BLaER1 treated with 17β-estradiol and CSF1 and Interleukin-3, amounts not matched to agents 10 nM and 100 nM (cell line): ENCODE data around the gene GSTT4.

ENCODE experiments used
- H3K27ac ChIP-seq, 11 experiments: shearing (Covaris generic); formaldehyde crosslinking; 2 replicates each; pipeline ENCODE4 v1.8.1; 2022
- H3K27me3 ChIP-seq, 11 experiments: shearing (Covaris generic); formaldehyde crosslinking; 2 replicates each; pipeline ENCODE4 v1.8.1; 2022
- H3K36me3 ChIP-seq, 11 experiments: shearing (Covaris generic); formaldehyde crosslinking; 2 replicates each; pipeline ENCODE4 v1.8.1; 2022
- H3K4me1 ChIP-seq, 10 experiments: shearing (Covaris generic); formaldehyde crosslinking; 2 replicates each; pipeline ENCODE4 v1.8.1; 2022
- H3K4me2 ChIP-seq, 11 experiments: shearing (Covaris generic); formaldehyde crosslinking; 2 replicates each; pipeline ENCODE4 v1.8.1; 2022
- H3K4me3 ChIP-seq, 10 experiments: shearing (Covaris generic); formaldehyde crosslinking; 2 replicates each; pipeline ENCODE4 v1.8.1; 2022
- H3K9ac ChIP-seq, 11 experiments: shearing (Covaris generic); formaldehyde crosslinking; 2 replicates each; pipeline ENCODE4 v1.8.1; 2022
- H3K9me3 ChIP-seq, 11 experiments: shearing (Covaris generic); formaldehyde crosslinking; replicated peaks in 1 of 11; 2 replicates each; pipeline ENCODE4 v1.8.1; 2022
- H4K20me1 ChIP-seq, 11 experiments: shearing (Covaris generic); formaldehyde crosslinking; 2 replicates each; pipeline ENCODE4 v1.8.1; 2022
- Cebpa-rat ChIP-seq, 11 experiments: shearing (Covaris generic); IDR thresholded peaks; 2 replicates each; pipeline ENCODE4 v1.8.1; 2022

Gene GSTT4

GRCh38 chr22:24021304-24021703, 16.1 kb upstream of the GSTT4 start:
- no peak for TF ChIP-seq Cebpa-rat (IDR thresholded peaks at IDR 0.05)
- Histone ChIP-seq H3K4me1 (no peaks in the 10 kb centered on the region), H3K36me3 (peaks cover 15 to 42% (median 30%) of the 10 kb centered on the region in 11 experiments; a peak in 21 of 22 replicates), H3K4me2 (no peak overlapping the region), H3K4me3 (no peak overlapping the region), H4K20me1 (peaks cover 0 to 33% (median 0%) of the 10 kb centered on the region in 11 experiments; a peak in 9 of 22 replicates), H3K9me3 (peaks cover under 1 to 13% (median 4%) of the 10 kb centered on the region in 11 experiments; a peak in 11 of 22 replicates), H3K27ac (no peak overlapping the region), H3K27me3 (no peaks in the 10 kb centered on the region), H3K9ac (no peak overlapping the region)

GRCh38 chr22:24016156-24016555, 10.9 kb upstream of the GSTT4 start:
- Histone ChIP-seq H3K9me3 (peaks cover 0 to 14% (median 10%) of the 10 kb centered on the region in 11 experiments; a peak in 15 of 22 replicates), H3K4me3 (no peak overlapping the region), H3K27me3 (no peaks in the 10 kb centered on the region), H3K27ac (no peak overlapping the region), H3K4me2 (no peak overlapping the region), H3K4me1 (peaks cover 11 to 25% (median 19%) of the 10 kb centered on the region in 10 experiments), H3K9ac (no peak overlapping the region), H3K36me3 (peaks cover 5 to 43% (median 25%) of the 10 kb centered on the region in 11 experiments; a peak in 21 of 22 replicates), H4K20me1 (peaks cover 0 to 21% (median 5%) of the 10 kb centered on the region in 11 experiments; a peak in 9 of 22 replicates)
- no peak for TF ChIP-seq Cebpa-rat (IDR thresholded peaks at IDR 0.05)

GRCh38 chr22:24011735-24012068, 6.4 kb upstream of the GSTT4 start:
- Histone ChIP-seq H3K4me3 (peak overlapping the region; percentile 83 to 100 (median 93)), H3K27me3 (no peaks in the 10 kb centered on the region), H3K9ac (peak overlapping the region; percentile 80 to 94 (median 83)), H3K9me3 (peaks cover 0 to 20% (median 18%) of the 10 kb centered on the region in 11 experiments; a peak in 16 of 22 replicates), H3K4me1 (peaks cover 16 to 29% (median 23%) of the 10 kb centered on the region in 10 experiments), H3K27ac (peak overlapping the region; percentile 73 to 88 (median 78)), H3K36me3 (peaks cover 0 to 25% (median 11%) of the 10 kb centered on the region in 11 experiments; a peak in 16 of 22 replicates), H3K4me2 (peak overlapping the region; percentile 86 to 96 (median 92)), H4K20me1 (peaks cover 0 to 18% (median 0%) of the 10 kb centered on the region in 11 experiments; a peak in 5 of 22 replicates)
- no peak for TF ChIP-seq Cebpa-rat (IDR thresholded peaks at IDR 0.05)

- H3K4me1 ChIP-seq = peaks cover 25 to 40% (median 32%) of the 10 kb centered on the region in 10 experiments
- H3K36me3 ChIP-seq = peaks cover 0 to 12% (median 0%) of the 10 kb centered on the region in 11 experiments; a peak in 1 of 22 replicates
- no peak overlapping the region for H3K4me2 ChIP-seq
- no peak overlapping the region for H3K27ac ChIP-seq
- H3K4me3 ChIP-seq = no peak overlapping the region
- H3K9ac ChIP-seq = no peak overlapping the region
- no peaks in the 10 kb centered on the region for H3K27me3 ChIP-seq
- H4K20me1 ChIP-seq = peaks cover 0 to 18% (median 0%) of the 10 kb centered on the region in 11 experiments; a peak in 4 of 22 replicates
- TF ChIP-seq Cebpa-rat (IDR thresholded peaks at IDR 0.05) = no peak
- H3K9me3 ChIP-seq = peaks cover 0 to 9% (median 7%) of the 10 kb centered on the region in 11 experiments; a peak in 7 of 22 replicates
Observed at GRCh38 chr22:24010018-24010391, 4.8 kb upstream of the GSTT4 start.

- H3K4me2 ChIP-seq = no peak overlapping the region
- peaks cover 28 to 46% (median 38%) of the 10 kb centered on the region in 10 experiments for H3K4me1 ChIP-seq
- peaks cover 0 to 18% (median 0%) of the 10 kb centered on the region in 11 experiments; a peak in 4 of 22 replicates for H4K20me1 ChIP-seq
- H3K9ac ChIP-seq = no peak overlapping the region
- no peak overlapping the region for H3K4me3 ChIP-seq
- no peak overlapping the region for H3K27ac ChIP-seq
- H3K27me3 ChIP-seq = no peaks in the 10 kb centered on the region
- peaks cover 0 to 9% (median 7%) of the 10 kb centered on the region in 11 experiments; a peak in 7 of 22 replicates for H3K9me3 ChIP-seq
- no peak for TF ChIP-seq Cebpa-rat (IDR thresholded peaks at IDR 0.05)
- H3K36me3 ChIP-seq = peaks cover 0 to 10% (median 0%) of the 10 kb centered on the region in 11 experiments; a peak in 1 of 22 replicates
Observed at GRCh38 chr22:24009227-24010017, 4.2 kb upstream of the GSTT4 start.

- 0 out of 22 replicates have a peak, but pooled peaks cover 0 to 2% (median 0%) of the 10 kb centered on the region in 11 experiments for H3K36me3 ChIP-seq
- peaks cover 0 to 18% (median 0%) of the 10 kb centered on the region in 11 experiments; a peak in 4 of 22 replicates for H4K20me1 ChIP-seq
- no peak overlapping the region for H3K4me2 ChIP-seq
- no peak for TF ChIP-seq Cebpa-rat (IDR thresholded peaks at IDR 0.05)
- no peaks in the 10 kb centered on the region for H3K27me3 ChIP-seq
- H3K9me3 ChIP-seq = peaks cover 0 to 9% (median 7%) of the 10 kb centered on the region in 11 experiments; a peak in 7 of 22 replicates
- peaks cover 24 to 44% (median 38%) of the 10 kb centered on the region in 10 experiments for H3K4me1 ChIP-seq
- H3K9ac ChIP-seq = no peak overlapping the region
- H3K4me3 ChIP-seq = no peak overlapping the region
- no peak overlapping the region for H3K27ac ChIP-seq
Observed at GRCh38 chr22:24008381-24009226, 3.4 kb upstream of the GSTT4 start.

- Histone ChIP-seq H3K9ac (no peak overlapping the region), H3K4me1 (peaks cover 17 to 40% (median 35%) of the 10 kb centered on the region in 10 experiments), H3K4me3 (no peak overlapping the region), H3K27me3 (no peaks in the 10 kb centered on the region), H3K9me3 (peaks cover 0 to 9% (median 7%) of the 10 kb centered on the region in 11 experiments; a peak in 7 of 22 replicates), H3K4me2 (no peak overlapping the region), H4K20me1 (peaks cover 0 to 13% (median 0%) of the 10 kb centered on the region in 11 experiments; a peak in 4 of 22 replicates), H3K36me3 (no peaks in the 10 kb centered on the region), H3K27ac (no peak overlapping the region)
- no peak for TF ChIP-seq Cebpa-rat (IDR thresholded peaks at IDR 0.05)
Observed at GRCh38 chr22:24008022-24008283, 2.7 kb upstream of the GSTT4 start.

- Histone ChIP-seq H3K4me3 (no peak overlapping the region), H3K4me2 (no peak overlapping the region), H3K9me3 (peaks cover 0 to 9% (median 7%) of the 10 kb centered on the region in 11 experiments; a peak in 7 of 22 replicates), H3K9ac (no peak overlapping the region), H3K27me3 (no peaks in the 10 kb centered on the region), H3K4me1 (peaks cover 12 to 35% (median 30%) of the 10 kb centered on the region in 10 experiments), H3K36me3 (no peaks in the 10 kb centered on the region), H3K27ac (no peak overlapping the region), H4K20me1 (peaks cover 0 to 8% (median 0%) of the 10 kb centered on the region in 11 experiments; a peak in 3 of 22 replicates)
- TF ChIP-seq Cebpa-rat (IDR thresholded peaks at IDR 0.05) = no peak
Observed at GRCh38 chr22:24007253-24008021, 2.2 kb upstream of the GSTT4 start.
